LoVo (cell line): Measurements from ENCODE around the gene PPP1R3F.

ENCODE experiments used
- DNase-seq: peaks from one replicate; pipeline ENCODE4 v3.0.0-alpha.2; 2016; ENCODE audit warnings: low spot score

PPP1R3F gene, protein sequence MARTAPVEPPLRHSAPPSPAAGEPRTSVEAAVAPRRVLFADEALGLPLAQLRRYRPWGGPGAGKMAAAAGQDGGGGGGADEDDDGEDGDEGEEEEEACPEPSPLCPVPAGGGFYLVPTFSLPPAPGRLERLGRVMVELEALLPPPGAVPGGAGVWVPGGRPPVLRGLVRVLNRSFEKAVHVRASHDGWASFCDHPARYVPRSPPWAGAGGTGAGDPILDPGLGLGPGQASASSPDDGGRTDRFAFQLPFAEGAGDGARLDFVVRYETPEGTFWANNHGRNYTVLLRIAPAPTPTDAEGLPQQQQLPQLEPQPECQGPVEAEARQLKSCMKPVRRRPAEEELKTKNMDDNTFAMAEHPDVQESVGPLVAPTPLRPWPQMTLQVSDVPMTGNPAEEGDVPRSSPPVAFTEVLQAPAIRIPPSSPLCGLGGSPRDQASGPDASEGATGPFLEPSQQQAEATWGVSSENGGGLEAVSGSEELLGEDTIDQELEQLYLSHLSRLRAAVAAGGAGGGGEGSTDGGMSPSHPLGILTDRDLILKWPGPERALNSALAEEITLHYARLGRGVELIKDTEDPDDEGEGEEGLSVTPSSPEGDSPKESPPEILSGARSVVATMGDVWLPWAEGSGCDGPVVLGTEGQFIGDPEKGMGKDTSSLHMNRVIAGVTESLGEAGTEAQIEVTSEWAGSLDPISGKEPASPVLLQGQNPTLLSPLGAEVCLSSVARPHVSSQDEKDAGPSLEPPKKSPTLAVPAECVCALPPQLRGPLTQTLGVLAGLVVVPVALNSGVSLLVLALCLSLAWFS

DNA sequence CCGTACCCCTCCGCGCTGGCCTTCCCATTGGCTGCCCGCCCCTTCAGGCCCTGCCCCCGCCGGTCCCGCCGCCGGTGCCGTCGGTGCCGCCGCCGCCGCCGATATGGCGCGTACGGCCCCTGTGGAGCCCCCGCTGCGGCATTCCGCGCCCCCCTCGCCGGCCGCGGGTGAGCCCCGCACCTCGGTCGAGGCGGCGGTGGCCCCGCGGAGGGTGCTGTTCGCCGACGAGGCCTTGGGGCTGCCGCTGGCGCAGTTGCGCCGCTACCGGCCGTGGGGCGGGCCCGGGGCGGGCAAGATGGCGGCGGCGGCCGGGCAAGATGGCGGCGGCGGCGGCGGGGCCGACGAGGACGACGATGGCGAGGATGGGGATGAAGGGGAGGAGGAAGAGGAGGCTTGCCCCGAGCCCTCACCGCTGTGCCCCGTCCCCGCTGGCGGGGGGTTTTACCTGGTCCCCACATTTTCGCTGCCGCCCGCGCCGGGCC is at the start of gene PPP1R3F:
Gene PPP1R3F, plus strand, starts transcription at position 27 of the 482 bp plus-strand sequence. Its CDS starts 77 bp downstream, at position 104.
- DNase-seq, result no peak

DNA sequence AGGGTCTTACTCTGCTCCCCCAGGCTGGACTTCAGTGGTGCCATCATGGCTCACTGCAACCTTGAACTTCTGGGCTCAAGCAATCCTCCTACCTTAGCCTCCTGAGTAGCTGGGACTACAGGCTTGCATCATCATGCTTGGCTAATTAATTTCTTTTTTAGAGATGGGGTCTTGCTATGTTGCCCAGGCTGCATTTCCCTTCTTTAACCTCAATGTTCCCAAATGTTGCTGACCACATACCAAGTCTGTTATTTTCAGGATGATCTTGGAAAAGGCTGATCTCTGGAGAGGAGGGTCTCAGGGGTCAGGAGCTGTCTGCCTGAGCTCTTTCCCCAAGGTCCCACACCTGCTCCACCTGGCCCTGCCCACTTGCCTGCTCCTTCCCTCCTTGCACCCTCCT is 49.5 kb upstream of the PPP1R3F start:
- no peak for DNase-seq

GRCh38 chrX:49221868-49222267 is 47.7 kb upstream of the PPP1R3F start:
- DNase-seq, result no peak

- DNase-seq, result no peak
Measured at GRCh38 chrX:49225858-49226257, 43.7 kb upstream of the PPP1R3F start.

DNA sequence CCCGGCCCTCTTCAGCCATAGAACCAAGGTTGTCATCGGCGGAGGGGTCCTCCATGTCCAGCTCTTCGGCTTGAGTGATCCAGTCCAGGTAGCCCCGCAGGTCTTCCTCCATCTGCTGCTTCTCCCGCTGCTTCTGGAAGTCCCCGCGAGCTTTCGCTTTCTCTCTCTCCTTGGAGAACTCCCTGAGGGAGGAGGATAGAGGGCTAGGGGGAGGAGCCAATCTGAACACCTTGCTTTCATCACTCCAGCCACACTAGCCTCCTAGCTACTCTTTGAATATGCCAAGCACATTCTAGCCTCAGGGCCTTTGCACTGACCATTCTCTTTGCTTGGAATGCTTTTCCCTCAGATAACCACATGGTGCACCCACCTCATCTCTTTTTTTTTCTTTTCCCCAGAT is 42.6 kb upstream of the PPP1R3F start:
- DNase-seq, result peak; percentile 1

- DNase-seq, result no peak
Measured at GRCh38 chrX:49227726-49228125, 41.9 kb upstream of the PPP1R3F start.

DNA sequence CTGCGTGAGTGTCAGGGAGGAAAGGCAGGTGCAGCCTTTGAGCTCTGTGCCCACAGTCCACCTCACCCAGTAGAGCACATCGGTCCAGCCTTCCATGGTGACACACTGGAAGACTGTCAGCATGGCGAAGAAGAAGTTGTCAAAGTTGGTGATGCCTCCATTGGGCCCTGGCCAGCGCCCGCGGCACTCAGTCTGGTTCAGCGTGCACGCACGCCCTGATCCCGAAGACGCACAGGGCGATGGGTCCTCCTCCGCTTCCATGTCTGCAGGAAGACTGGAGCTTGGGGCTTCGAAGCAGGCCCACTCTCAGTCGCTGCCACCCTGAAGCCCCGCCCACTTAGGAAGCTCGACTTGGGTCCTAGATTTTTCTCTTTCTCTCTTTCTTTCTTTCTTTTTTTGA is 41.4 kb upstream of the PPP1R3F start:
- no peak for DNase-seq

- DNase-seq, result peak; percentile 58
Measured at GRCh38 chrX:49230500-49231232, 38.9 kb upstream of the PPP1R3F start.

GRCh38 chrX:49231333-49232000 is 38.1 kb upstream of the PPP1R3F start:
- no peak for DNase-seq

DNA sequence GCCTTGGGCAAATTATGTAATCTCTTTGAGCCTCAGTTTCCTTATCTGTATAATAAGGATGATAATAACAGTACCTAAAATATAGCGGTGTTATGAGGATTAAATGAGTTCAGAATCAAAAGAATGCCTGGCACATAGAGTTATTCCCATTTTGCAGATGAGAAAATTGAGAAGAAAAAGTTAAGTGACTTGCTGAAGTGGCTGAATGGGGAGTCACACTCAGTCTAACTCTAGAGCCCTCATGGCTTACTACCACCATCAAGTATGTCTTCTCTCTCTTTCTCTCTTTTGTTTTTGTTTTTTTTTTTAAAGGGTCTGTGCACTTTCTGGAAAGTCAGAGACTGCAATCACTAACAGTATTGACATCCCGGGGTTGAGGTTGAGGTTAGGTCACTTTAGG is 37.1 kb upstream of the PPP1R3F start:
- DNase-seq, result no peak

DNA sequence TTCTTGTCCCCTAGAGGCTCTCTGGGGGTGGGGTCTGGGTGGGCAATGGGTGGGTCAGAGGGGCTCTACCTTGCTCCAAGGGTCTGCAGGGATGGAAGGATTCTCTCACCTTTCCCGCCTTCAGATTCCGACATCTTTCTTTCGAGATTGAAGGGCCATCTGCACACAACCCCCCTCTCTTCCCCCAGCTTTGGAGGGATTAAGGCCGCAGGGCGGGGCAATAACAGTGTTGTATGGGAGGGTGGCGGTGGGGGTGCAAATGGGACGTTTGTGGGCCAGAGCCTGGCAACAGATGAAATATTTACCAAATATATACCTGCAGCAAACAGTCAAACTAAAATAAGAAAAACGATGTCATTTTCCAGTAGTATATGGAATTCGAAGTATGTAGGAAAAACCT is 36.4 kb upstream of the PPP1R3F start, which contains the start of gene CACNA1F:
Gene CACNA1F, minus strand, starts transcription at position 165 of the 400 bp plus-strand sequence. Its CDS starts 31 bp downstream, at position 134.
- no peak for DNase-seq

- DNase-seq, result no peak
Measured at GRCh38 chrX:49233887-49234555, 35.6 kb upstream of the PPP1R3F start.

DNA sequence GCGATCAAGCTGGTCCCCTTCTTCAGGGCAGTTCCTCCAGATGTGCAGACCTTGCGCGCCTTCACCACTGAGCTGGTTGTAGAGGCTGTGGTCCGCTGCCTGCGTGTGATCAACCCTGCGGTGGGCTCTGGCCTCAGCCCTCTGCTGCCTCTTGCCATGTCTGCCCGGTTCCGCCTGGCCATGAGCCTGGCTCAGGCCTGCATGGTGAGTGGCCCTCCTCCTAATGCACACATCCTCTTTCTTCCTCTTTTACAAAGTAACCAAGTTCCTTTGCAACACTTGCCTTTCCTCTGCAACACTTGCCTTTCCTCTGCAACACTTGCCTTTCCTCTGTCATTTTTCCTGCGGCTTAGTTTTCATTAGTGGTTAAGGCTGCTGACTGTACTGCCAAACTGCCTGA is 32.5 kb upstream of the PPP1R3F start:
- no peak for DNase-seq

- no peak for DNase-seq
Measured at GRCh38 chrX:49238735-49239134, 30.9 kb upstream of the PPP1R3F start.

DNA sequence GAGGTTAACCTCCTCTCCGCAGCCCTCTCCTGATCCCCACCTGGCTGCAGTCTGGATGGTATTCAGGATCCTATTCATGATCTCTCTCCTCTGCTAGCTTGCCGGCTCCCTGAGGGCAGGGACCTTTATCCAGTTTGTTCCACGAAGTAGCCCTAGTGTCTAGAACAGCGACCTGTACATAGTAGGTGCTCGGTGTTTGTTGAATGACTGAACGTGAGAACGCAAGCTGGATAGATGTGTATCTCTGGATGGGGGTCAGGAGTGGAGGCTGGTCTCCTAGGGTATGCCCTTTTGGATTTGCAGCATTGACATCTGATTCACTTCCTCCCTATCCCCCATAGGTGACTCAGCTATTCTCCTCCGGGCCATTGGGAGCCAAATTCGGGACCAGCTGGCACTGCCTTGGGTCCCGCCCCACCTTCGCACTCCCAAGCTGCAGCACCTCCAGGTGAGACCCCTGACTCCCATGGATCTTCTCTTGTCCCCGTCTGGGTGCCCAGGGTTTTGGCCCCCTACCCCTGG is 27.0 kb upstream of the PPP1R3F start:
- DNase-seq, result no peak

- DNase-seq, result no peak
Measured at GRCh38 chrX:49243166-49243565, 26.4 kb upstream of the PPP1R3F start.

DNA sequence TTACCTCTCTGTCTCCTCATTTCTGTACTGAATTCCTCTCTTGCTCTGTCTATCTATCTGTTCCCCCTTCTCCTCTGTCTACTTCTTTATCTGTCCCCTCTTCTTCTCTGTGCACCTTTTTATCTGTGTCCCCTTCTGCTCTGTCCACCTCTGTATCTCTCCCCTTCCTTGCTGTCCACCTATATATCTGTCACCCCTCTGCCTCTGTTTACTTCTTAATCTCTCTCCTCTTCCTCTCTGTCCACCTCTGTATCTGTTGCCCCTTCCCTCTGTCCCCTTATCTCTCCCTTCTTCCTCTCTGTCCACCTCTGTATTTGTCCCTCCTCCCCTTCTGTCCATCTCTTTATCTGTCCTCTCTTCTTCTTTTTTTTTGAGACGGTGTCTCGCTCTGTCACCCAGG is 25.4 kb upstream of the PPP1R3F start:
- no peak for DNase-seq

- no peak for DNase-seq
Measured at GRCh38 chrX:49246541-49246940, 23.1 kb upstream of the PPP1R3F start.

DNA sequence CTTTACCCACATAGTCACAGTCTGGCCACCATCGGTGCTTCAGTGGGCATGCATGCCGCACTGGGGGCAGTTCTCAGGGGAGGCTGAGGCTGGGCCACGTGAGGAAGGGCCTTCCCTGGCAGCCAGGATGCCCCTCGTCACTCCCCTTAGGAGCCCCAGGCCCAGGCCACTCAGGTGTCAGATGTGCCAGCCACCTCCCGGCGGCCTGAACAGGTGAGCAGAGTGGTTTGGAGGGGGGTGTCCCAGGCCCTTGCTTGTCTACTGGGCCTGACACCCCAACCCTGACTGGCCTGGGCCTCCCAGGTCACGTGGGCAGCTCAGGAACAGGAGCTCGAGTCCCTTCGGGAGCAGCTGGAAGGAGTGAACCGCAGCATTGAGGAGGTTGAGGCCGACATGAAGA is 22.2 kb upstream of the PPP1R3F start:
- no peak for DNase-seq

GRCh38 chrX:49247916-49248811 is 21.4 kb upstream of the PPP1R3F start:
- no peak for DNase-seq
